IMR-90 (cell line): ENCODE measurements around the gene AJM1. TPM values are rescaled to one million over a fixed set of nuclear protein-coding genes. Genes with fewer than 3 reads are reported as not detected.

Source experiments
- ATAC-seq: fragments of 200-7000 bp; cut with Tn5 transposase; 2 replicates; pipeline ENCODE4 v1.9.1; 2020; ENCODE audit warnings: low read depth, mild to moderate bottlenecking, moderate library complexity
- BruUV-seq: library from RNA; stranded (reverse); fragments of 400-500 nt; replicated peaks from 2 replicates; lab custom pipeline; 2021; lab: Mats Ljungman, UMichigan
- CTCF ChIA-PET: fragments of 300-600 bp; formaldehyde crosslinking; extraction: SDS; loops from one replicate; lab custom pipeline; 2021; ENCODE audit warnings: antibody characterized with exemption; lab: Yijun Ruan, JAX
- POLR2A ChIA-PET: fragments of 300-600 bp; sonication (Branson Sonifier 250); formaldehyde crosslinking; loops from one replicate; lab custom pipeline; 2022; ENCODE audit warnings: antibody characterized with exemption; ENCODE audit not compliant: unreplicated experiment; lab: Charles Lee
- DNase-seq: peaks from one replicate; pipeline ENCODE4 v3.0.0; 2013
- H2AFZ ChIP-seq: replicated peaks from 2 replicates; pipeline ENCODE3; 2013; ENCODE audit warnings: low read length, mild to moderate bottlenecking; ENCODE audit not compliant: poor library complexity
- H2AK5ac ChIP-seq: 2 replicates; pipeline ENCODE4 v1.6.1; 2013; ENCODE audit warnings: low read depth, low read length, inconsistent platforms
- H2AK9ac ChIP-seq: replicated peaks from 2 replicates; pipeline ENCODE3; 2013; ENCODE audit warnings: mild to moderate bottlenecking, low read depth, low read length, moderate library complexity; ENCODE audit not compliant: poor library complexity
- H2BK120ac ChIP-seq: 2 replicates; pipeline ENCODE4 v1.6.1; 2013; ENCODE audit warnings: low read depth, low read length, inconsistent platforms
- H2BK15ac ChIP-seq: 3 replicates; pipeline ENCODE4 v1.6.1; 2013; ENCODE audit warnings: low read depth, low read length, inconsistent platforms
- H2BK20ac ChIP-seq: 2 replicates; pipeline ENCODE4 v1.6.1; 2013; ENCODE audit warnings: low read depth, mild to moderate bottlenecking, inconsistent platforms, low read length, moderate library complexity
- H2BK5ac ChIP-seq: 2 replicates; pipeline ENCODE4 v1.6.1; 2013; ENCODE audit warnings: mild to moderate bottlenecking, low read depth, low read length, inconsistent platforms; ENCODE audit not compliant: poor library complexity, severe bottlenecking
- H3K14ac ChIP-seq: replicated peaks from 2 replicates; pipeline ENCODE4 v1.6.1; 2013; ENCODE audit warnings: low read depth, low read length, inconsistent platforms
- H3K18ac ChIP-seq: 2 replicates; pipeline ENCODE4 v1.6.1; 2013; ENCODE audit warnings: low read depth, low read length, control low read depth
- H3K23ac ChIP-seq: 2 replicates; pipeline ENCODE4 v1.6.1; 2013; ENCODE audit warnings: low read depth, low read length, inconsistent platforms
- H3K27ac ChIP-seq: 2 replicates; pipeline ENCODE4 v1.5.1; 2013; ENCODE audit warnings: mild to moderate bottlenecking, control low read depth, low read length; ENCODE audit not compliant: insufficient read depth
- H3K27me3 ChIP-seq: 2 replicates; pipeline ENCODE4 v1.6.1; 2013; ENCODE audit warnings: low read length; ENCODE audit not compliant: control insufficient read depth, insufficient read depth
- H3K36me3 ChIP-seq: 2 replicates; pipeline ENCODE4 v1.6.1; 2013; ENCODE audit warnings: low read length, mixed read lengths; ENCODE audit not compliant: control insufficient read depth, insufficient read depth
- H3K4ac ChIP-seq: 2 replicates; pipeline ENCODE4 v1.6.1; 2013; ENCODE audit warnings: low read depth, low read length, inconsistent platforms
- H3K4me1 ChIP-seq: 2 replicates; pipeline ENCODE4 v1.6.1; 2013; ENCODE audit warnings: low read length, mixed read lengths; ENCODE audit not compliant: control insufficient read depth, insufficient read depth
- H3K4me2 ChIP-seq: 2 replicates; pipeline ENCODE4 v1.6.1; 2013; ENCODE audit warnings: low read depth, mild to moderate bottlenecking, control low read depth, low read length, moderate library complexity
- H3K4me3 ChIP-seq: 2 replicates; pipeline ENCODE4 v1.5.1; 2013; ENCODE audit warnings: low read depth, mild to moderate bottlenecking, control low read depth, low read length, moderate library complexity; ENCODE audit not compliant: insufficient read depth
- H3K56ac ChIP-seq: 2 replicates; pipeline ENCODE4 v1.6.1; 2013; ENCODE audit warnings: low read length, inconsistent platforms; ENCODE audit not compliant: insufficient read depth; ENCODE audit errors: extremely low read depth
- H3K79me1 ChIP-seq, 2 experiments: 2 replicates each; pipeline ENCODE4 v1.6.1; 2013; ENCODE audit warnings: low read length in 2 of 2, inconsistent platforms in 1 of 2, low read depth in 1 of 2
- H3K9ac ChIP-seq: 2 replicates; pipeline ENCODE4 v1.6.1; 2013; ENCODE audit warnings: low read depth, low read length, control low read depth
- H3K9me1 ChIP-seq: 2 replicates; pipeline ENCODE4 v1.6.1; 2013; ENCODE audit warnings: low read length, inconsistent platforms; ENCODE audit not compliant: insufficient read depth
- H3K9me3 ChIP-seq: 2 replicates; pipeline ENCODE4 v1.6.1; 2013; ENCODE audit warnings: low read length; ENCODE audit not compliant: control insufficient read depth, insufficient read depth
- H4K20me1 ChIP-seq: 2 replicates; pipeline ENCODE4 v1.6.1; 2013; ENCODE audit warnings: low read length, inconsistent platforms; ENCODE audit not compliant: insufficient read depth
- H4K5ac ChIP-seq: 2 replicates; pipeline ENCODE4 v1.6.1; 2013; ENCODE audit warnings: mild to moderate bottlenecking, low read depth, low read length, control low read depth
- H4K8ac ChIP-seq, 2 experiments: 2 replicates each; pipeline ENCODE4 v1.6.1; 2013; ENCODE audit warnings: low read depth in 2 of 2, low read length in 2 of 2, control low read depth in 1 of 2, inconsistent platforms in 1 of 2
- H4K91ac ChIP-seq: 2 replicates; pipeline ENCODE4 v1.6.1; 2013; ENCODE audit warnings: low read depth, low read length, inconsistent platforms; ENCODE audit not compliant: insufficient read depth
- CEBPB ChIP-seq: IDR thresholded peaks from 2 replicates; pipeline ENCODE4 v1.6.1; 2012; ENCODE audit warnings: low read depth, low read length, improper control_type of control experiment
- CHD1 ChIP-seq: IDR thresholded peaks from 2 replicates; pipeline ENCODE4 v1.6.1; 2012; ENCODE audit warnings: low read depth, low read length, improper control_type of control experiment
- MAFK ChIP-seq: IDR thresholded peaks from 2 replicates; pipeline ENCODE4 v1.6.1; 2012; ENCODE audit warnings: low read depth, low read length, improper control_type of control experiment
- MXI1 ChIP-seq: IDR thresholded peaks from 2 replicates; pipeline ENCODE4 v1.6.1; 2012; ENCODE audit warnings: low read depth, mild to moderate bottlenecking, low read length, moderate library complexity, borderline replicate concordance
- NFE2L2 ChIP-seq: fragments of 150-350 bp; IDR thresholded peaks from 2 replicates; pipeline ENCODE4 v1.6.1; 2016; ENCODE audit warnings: low read depth, mild to moderate bottlenecking, low read length
- POLR2A ChIP-seq: IDR thresholded peaks from 2 replicates; pipeline ENCODE4 v1.6.1; 2012; ENCODE audit warnings: mild to moderate bottlenecking, low read depth, low read length
- RAD21 ChIP-seq: IDR thresholded peaks from 2 replicates; pipeline ENCODE4 v1.6.1; 2012; ENCODE audit warnings: low read length, improper control_type of control experiment
- RFX5 ChIP-seq: IDR thresholded peaks from 2 replicates; pipeline ENCODE4 v1.8.0; 2012; ENCODE audit warnings: low read depth, mild to moderate bottlenecking, low read length, moderate library complexity
- SMC3 ChIP-seq: fragments of 150-350 bp; IDR thresholded peaks from 2 replicates; pipeline ENCODE4 v1.6.1; 2016; ENCODE audit warnings: low read depth, mild to moderate bottlenecking, antibody characterized with exemption, low read length, moderate library complexity
- WGBS, 2 experiments: methylation state at CpG; one replicate each; pipeline versions ENCODE4 v1.1.5 to v1.1.7; 2013; ENCODE audit warnings: missing lambda C conversion rate in 2 of 2; ENCODE audit not compliant: insufficient read length in 1 of 2; ENCODE audit errors: extremely low coverage in 2 of 2; 5-methylcytosine and 5-hydroxymethylcytosine counted together
- dilution Hi-C: fragments of 300-500 bp; cut with HindIII; formaldehyde crosslinking; loops from one replicate; pipeline ENCODE4 v1.14.3; 2018; ENCODE audit warnings: low sequenced_read_pairs; ENCODE audit not compliant: unreplicated experiment
- in situ Hi-C: fragments of 300-500 bp; cut with MboI; formaldehyde crosslinking; loops from 3 replicates; pipeline ENCODE4 v1.14.3; 2019; ENCODE audit warnings: low sequenced_read_pairs, inconsistent platforms, mixed read lengths
- intact Hi-C: fragments of 100-400 bp; cut with micrococcal nuclease; formaldehyde crosslinking; loops from 2 replicates; pipeline ENCODE4 v1.10.0; 2022
- polyA plus RNA-seq, 3 experiments: library from polyadenylated mRNA; depleted of rRNA; stranded (reverse); fragments of >200 nt; gene quantifications; 2 replicates each; pipeline ENCODE4 v1.2.3, GENCODE V29; 2012; ENCODE audit warnings: low replicate concordance in 1 of 3
- total RNA-seq: library from RNA; depleted of rRNA; stranded (reverse); fragments of >200 nt; gene quantifications from 2 replicates; pipeline ENCODE4 v1.2.3, GENCODE V29; 2012
- TF ChIP-seq, protein P1 (sequence below): fragments of 150-350 bp; IDR thresholded peaks from 2 replicates; pipeline ENCODE4 v1.6.1; 2016; ENCODE audit warnings: low read depth, mild to moderate bottlenecking, low read length, moderate library complexity, borderline replicate concordance
- TF ChIP-seq, protein P2 (sequence below): conservative IDR thresholded peaks from 2 replicates; pipeline ENCODE4 v1.5.1; 2012; ENCODE audit warnings: mild to moderate bottlenecking, low read depth, low read length, improper control_type of control experiment

Gene AJM1
- total and polyA plus RNA-seq, 2 of the 4 experiments (the other 2 are of a cell fraction) = 0.18 to 1.5 TPM

DNA sequence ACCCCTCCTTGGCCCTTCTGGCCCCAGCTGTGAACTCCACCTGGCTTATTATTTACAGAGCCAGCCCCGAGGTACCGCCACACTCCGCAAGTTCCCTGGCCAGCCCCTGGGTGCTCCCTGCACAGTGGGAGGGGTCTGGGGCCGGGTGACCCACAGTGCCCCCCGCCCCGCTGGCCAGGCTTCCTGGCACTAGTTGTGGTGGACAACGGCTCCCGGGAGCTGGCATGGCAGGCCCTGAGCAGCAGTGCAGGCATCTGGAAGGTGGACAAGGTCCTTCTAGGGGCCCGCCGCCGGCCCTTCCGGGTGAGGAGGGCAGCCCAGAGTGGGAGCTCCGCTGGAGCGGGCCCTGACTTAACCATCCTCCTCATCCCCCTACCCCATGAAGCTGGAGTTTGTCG is 13.8 kb downstream of the AJM1 start:
- WGBS, 2 experiments = 84% methylated on average over 5 of the region's 15 CpGs; no CpG with 5 or more reads in 1 of the 2 experiments
- dilution Hi-C loops = no loop called here

More for the DNA sequence above, 13.8 kb downstream of the AJM1 start:
- Histone ChIP-seq H3K4me1 (peaks cover 8% of the 10 kb centered on the region), H4K91ac (no peak overlapping the region), H3K36me3 (peaks cover 12% of the 10 kb centered on the region), H3K9me1 (no peaks in the 10 kb centered on the region), H3K56ac (no peak overlapping the region), H2BK120ac (no peak overlapping the region), H3K9ac (no peak overlapping the region), H3K18ac (no peak overlapping the region), H3K27ac (no peak overlapping the region), H3K27me3 (no peaks in the 10 kb centered on the region), H4K20me1 (peaks cover 5% of the 10 kb centered on the region; the same call in 1 of the 2 replicates), H2BK20ac (no peak overlapping the region), H3K9me3 (no peaks in the 10 kb centered on the region), H2BK15ac (no peak overlapping the region), H2AK9ac (no peak overlapping the region), H2AFZ (no peak overlapping the region), H2BK5ac (no peak overlapping the region), H3K4me3 (no peak overlapping the region), H4K5ac (no peak overlapping the region), H2AK5ac (no peak overlapping the region), H3K79me1 (peaks cover 0 to 14% of the 10 kb centered on the region in 2 experiments; a peak in 1 of 4 replicates), H3K14ac (no peak overlapping the region), H4K8ac (no peak overlapping the region), H3K4ac (no peak overlapping the region), H3K23ac (no peak overlapping the region), H3K4me2 (no peak overlapping the region)
- TF ChIP-seq NFE2L2 (no peak), RAD21 (no peak), CEBPB (no peak), MXI1 (no peak), RFX5 (no peak), CHD1 (no peak), POLR2A (no peak), MAFK (no peak), SMC3 (no peak)
- TF ChIP-seq, protein P1, sequence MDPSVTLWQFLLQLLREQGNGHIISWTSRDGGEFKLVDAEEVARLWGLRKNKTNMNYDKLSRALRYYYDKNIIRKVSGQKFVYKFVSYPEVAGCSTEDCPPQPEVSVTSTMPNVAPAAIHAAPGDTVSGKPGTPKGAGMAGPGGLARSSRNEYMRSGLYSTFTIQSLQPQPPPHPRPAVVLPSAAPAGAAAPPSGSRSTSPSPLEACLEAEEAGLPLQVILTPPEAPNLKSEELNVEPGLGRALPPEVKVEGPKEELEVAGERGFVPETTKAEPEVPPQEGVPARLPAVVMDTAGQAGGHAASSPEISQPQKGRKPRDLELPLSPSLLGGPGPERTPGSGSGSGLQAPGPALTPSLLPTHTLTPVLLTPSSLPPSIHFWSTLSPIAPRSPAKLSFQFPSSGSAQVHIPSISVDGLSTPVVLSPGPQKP = no peak
- TF ChIP-seq, protein P2, sequence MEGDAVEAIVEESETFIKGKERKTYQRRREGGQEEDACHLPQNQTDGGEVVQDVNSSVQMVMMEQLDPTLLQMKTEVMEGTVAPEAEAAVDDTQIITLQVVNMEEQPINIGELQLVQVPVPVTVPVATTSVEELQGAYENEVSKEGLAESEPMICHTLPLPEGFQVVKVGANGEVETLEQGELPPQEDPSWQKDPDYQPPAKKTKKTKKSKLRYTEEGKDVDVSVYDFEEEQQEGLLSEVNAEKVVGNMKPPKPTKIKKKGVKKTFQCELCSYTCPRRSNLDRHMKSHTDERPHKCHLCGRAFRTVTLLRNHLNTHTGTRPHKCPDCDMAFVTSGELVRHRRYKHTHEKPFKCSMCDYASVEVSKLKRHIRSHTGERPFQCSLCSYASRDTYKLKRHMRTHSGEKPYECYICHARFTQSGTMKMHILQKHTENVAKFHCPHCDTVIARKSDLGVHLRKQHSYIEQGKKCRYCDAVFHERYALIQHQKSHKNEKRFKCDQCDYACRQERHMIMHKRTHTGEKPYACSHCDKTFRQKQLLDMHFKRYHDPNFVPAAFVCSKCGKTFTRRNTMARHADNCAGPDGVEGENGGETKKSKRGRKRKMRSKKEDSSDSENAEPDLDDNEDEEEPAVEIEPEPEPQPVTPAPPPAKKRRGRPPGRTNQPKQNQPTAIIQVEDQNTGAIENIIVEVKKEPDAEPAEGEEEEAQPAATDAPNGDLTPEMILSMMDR = no peak
- DNase-seq (no peak), ATAC-seq (no peak)
- BruUV-seq = no TSS peak
- in situ Hi-C loops = no loop called here
- ChIA-PET POLR2A (no interaction called here), CTCF (no interaction called here)
- intact Hi-C loops = no loop called here
